GM06990 (cell line): ENCODE results near the gene ZPR1.

Experiments used
- DNase-seq: peaks from one replicate; pipeline ENCODE4 v3.0.0-alpha.2; 2011; ENCODE audit not compliant: insufficient read length; ENCODE audit errors: extremely low read depth
- H3K27me3 ChIP-seq: replicated peaks from 2 replicates; pipeline ENCODE4 v1.6.0; 2011; ENCODE audit warnings: low read length; ENCODE audit not compliant: control insufficient read depth, insufficient read depth
- H3K36me3 ChIP-seq: 2 replicates; pipeline ENCODE4 v1.5.1; 2011; ENCODE audit warnings: low read length; ENCODE audit not compliant: control insufficient read depth, insufficient read depth
- H3K4me3 ChIP-seq: replicated peaks from 2 replicates; pipeline ENCODE4 v1.5.1; 2011; ENCODE audit warnings: low read depth, mild to moderate bottlenecking, control low read depth, low read length
- TF ChIP-seq, protein P1 (sequence below): IDR thresholded peaks from 2 replicates; pipeline ENCODE4 v1.5.1; 2011; ENCODE audit warnings: low read length, control low read depth, mild to moderate bottlenecking, inconsistent platforms; ENCODE audit not compliant: insufficient read depth, poor library complexity, severe bottlenecking

ZPR1 gene

DNA sequence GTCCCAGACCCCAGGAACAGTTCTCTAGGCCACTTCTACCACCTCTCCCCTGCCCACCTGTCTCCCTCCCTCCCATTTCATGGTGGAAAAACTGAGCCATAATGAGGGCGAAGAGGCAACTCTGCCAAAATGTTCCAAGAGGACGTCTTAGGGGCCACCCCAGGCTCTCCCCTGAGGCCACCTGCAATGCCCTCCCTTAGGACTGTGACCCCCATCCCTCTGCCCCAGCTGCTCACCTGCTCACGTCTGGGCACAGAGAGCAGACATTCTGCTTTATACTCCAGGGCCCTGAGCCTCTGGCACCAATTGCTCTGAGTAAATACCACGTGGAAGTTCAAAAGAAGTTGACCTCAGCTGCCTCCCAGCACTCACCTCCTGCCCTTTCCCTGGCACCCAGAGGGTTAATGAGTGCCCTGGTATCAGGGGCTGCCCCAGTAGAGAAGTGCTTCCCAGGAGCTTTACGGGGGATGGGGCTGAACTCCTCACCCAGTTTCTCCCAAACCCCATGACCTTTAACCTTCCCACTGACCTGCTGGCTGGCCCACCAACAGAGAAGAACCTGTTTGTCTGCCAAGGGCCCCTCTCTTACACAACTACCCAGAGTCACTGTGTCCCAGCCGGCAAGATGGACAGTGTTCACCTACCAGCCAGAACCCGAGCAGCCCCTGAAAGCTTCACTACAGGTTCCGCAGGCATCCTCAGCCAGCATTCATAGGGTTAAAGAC lies 4.5 kb upstream of the ZPR1 start:
- H3K36me3 ChIP-seq, result no peaks in the 10 kb centered on the region
- DNase-seq, result no peak
- no peak overlapping the region for H3K4me3 ChIP-seq
- TF ChIP-seq, protein P1, sequence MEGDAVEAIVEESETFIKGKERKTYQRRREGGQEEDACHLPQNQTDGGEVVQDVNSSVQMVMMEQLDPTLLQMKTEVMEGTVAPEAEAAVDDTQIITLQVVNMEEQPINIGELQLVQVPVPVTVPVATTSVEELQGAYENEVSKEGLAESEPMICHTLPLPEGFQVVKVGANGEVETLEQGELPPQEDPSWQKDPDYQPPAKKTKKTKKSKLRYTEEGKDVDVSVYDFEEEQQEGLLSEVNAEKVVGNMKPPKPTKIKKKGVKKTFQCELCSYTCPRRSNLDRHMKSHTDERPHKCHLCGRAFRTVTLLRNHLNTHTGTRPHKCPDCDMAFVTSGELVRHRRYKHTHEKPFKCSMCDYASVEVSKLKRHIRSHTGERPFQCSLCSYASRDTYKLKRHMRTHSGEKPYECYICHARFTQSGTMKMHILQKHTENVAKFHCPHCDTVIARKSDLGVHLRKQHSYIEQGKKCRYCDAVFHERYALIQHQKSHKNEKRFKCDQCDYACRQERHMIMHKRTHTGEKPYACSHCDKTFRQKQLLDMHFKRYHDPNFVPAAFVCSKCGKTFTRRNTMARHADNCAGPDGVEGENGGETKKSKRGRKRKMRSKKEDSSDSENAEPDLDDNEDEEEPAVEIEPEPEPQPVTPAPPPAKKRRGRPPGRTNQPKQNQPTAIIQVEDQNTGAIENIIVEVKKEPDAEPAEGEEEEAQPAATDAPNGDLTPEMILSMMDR, result no peak
- H3K27me3 ChIP-seq, result no peaks in the 10 kb centered on the region

DNA sequence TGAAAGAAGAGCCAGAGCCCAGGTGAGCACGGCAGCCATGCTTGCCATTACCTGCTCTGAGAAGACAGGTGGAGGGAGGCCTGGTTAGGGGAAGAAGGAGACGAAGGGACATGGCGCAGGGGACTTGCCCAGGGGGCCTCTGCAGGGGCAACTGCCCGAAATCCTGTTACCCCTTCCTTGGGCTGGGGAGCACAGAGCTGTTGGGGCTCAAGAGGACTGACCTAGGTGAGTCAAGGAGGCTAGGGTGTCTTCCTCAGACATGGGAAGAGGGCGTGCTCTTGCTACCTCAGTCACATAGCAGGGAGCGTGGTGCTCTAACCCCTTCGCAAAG lies 4.0 kb upstream of the ZPR1 start, which contains the start of gene APOA5:
APOA5 (minus strand) TSS at position 67 of the 331 bp plus-strand sequence; CDS start at position 48, 19 bp downstream.
- TF ChIP-seq, protein P1, result no peak
- Histone ChIP-seq H3K27me3 (no peaks in the 10 kb centered on the region), H3K4me3 (no peak within 1 kb of the TSS), H3K36me3 (no peaks in the 10 kb centered on the region)
- no peak for DNase-seq

DNA sequence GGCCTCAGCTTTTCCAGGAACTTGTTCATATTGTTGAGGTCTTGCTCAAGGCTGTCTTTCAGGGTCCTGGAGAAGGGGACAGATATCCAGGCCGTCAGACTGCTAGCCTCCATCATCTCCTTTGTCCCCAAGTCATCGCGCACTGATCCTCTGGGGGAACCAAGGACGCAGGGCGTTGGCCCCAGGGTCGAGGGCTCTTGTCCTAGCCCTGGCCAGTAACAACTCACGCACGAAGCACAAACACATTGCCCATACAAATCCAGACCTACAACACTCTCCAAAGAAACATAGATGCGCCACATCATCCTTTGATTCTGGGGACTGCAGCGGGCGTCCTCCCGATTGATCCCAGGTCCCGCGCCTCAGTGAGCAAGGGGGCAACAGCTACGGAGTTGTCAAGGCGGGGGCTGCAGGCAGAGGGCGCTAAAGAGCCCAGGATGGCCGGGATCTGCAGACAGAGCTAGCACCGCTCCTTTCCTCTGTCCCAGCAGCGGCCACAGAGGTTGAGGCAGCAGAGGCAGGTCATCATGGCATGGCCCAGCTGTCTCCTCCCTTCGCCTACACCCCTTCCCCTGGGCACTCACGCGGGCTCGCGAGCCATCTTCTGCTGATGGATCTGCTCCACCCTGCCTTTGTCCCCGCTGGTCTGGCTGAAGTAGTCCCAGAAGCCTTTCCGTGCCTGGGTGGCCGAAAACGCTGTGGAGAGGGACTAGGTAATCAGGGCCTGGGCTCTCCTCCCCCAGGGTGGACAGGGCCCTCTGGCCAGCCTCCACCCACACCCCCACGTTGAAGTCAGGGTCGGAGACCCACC lies 3.4 kb upstream of the ZPR1 start:
- TF ChIP-seq, protein P1, result peak; percentile 94
- Histone ChIP-seq H3K36me3 (peaks cover 2% of the 10 kb centered on the region; the same call in 1 of the 2 replicates), H3K4me3 (no peak overlapping the region), H3K27me3 (no peaks in the 10 kb centered on the region)
- DNase-seq, result peak; percentile 54

DNA sequence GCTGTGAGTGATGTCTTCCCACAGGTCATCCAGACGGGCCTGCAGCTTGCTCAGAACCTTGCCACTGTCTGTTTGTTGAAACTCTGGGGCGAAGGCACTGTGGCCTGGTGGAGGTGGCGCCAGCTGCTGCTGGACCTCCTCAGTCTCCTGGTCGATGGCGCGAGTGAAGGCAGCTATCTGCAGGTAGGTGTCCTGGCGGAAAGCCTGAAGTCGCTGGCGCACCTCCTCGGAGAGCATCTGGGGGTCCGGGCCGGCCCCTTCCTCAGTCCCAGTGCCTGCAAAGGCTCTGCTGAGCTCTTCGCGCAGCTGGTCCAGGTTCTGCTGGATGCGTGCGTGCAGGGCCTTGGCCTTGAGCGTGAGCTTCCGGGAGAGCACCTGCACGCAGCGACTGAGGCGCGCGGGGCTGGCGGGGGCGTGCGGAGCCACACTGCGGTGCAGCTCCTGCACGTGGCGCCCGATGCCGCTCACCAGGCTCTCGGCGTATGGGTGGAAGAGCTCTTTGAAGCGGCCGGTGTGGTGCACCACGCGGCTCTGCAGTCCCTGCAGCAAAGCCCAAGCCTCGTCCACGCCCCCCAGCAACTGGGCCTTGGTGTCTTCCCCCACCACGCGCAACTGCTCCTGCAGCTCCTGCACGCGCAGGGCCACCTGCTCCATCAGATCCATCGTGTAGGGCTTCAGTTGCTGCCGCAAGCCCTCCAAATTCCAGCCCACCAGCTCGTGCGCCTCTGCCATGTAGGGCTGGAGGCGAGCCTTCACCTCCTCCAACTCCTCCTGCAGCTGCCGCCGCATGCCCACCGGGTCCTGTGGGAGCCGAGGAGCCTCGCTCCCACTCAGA lies 2.6 kb upstream of the ZPR1 start:
- no peak for DNase-seq
- Histone ChIP-seq H3K4me3 (no peak overlapping the region), H3K36me3 (peaks cover 7% of the 10 kb centered on the region), H3K27me3 (no peaks in the 10 kb centered on the region)
- TF ChIP-seq, protein P1, result no peak

DNA sequence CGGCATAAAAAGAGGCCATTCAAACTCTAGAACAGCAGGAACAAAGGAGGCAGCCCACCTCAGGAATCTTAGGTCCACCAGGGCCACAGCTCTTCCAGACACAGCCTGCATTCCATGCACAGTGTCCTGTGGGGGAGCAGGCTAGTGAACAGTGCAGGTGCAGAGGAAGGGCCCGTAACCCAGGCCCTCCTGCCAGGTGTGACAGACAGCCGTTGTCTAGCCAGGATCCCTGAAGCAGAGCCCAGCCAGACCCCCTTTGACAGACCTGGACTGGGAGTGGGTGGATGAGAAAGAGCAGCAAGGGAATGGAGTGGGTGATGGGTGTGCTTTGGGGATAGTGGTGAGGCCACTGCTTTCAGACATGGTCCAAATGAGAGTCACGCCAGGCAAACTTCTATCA lies 1.2 kb upstream of the ZPR1 start:
- TF ChIP-seq, protein P1, result no peak
- H3K4me3 ChIP-seq, result no peak overlapping the region
- DNase-seq, result no peak

More for the DNA sequence above, 1.2 kb upstream of the ZPR1 start:
- H3K36me3 ChIP-seq, result peaks cover 18% of the 10 kb centered on the region
- no peaks in the 10 kb centered on the region for H3K27me3 ChIP-seq
